HG02588 (cell line): Measurements from ENCODE around the gene TRPC1.

Experiments used
- ATAC-seq: cut with Tn5 transposase; IDR thresholded peaks from one replicate; pipeline ENCODE4 v1.9.1; 2021; ENCODE audit warnings: mild to moderate bottlenecking, moderate library complexity; ENCODE audit not compliant: unreplicated experiment

Gene TRPC1

DNA sequence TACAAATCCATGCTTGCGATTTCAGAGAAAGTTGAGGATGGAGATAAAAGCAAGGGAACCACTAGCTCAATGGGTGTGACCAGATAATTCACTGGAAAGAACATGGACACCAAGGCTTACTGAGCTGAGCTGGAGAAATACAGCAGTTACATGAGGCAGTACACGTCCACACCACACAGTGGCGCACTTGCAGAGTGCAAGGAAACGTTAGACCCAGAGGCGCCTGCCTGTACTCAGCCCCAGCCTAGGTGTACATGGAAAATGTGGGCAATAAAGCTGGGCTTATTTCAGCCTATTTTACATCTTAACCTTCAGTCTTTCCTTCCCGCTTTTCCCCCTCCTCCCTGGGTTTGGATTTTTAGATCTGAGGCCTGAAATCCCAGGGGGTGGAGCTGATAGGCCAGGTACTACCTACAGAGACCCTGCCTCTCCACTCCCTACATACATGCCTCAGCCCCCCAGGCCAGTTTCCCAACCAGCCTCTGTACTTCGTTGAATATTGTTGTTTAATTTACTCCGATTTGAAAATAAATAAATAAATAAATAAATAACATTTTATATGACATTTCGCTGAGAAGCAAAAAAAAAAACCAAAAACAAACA, 105.0 kb downstream of the TRPC1 start:
- peak; percentile 99 for ATAC-seq

DNA sequence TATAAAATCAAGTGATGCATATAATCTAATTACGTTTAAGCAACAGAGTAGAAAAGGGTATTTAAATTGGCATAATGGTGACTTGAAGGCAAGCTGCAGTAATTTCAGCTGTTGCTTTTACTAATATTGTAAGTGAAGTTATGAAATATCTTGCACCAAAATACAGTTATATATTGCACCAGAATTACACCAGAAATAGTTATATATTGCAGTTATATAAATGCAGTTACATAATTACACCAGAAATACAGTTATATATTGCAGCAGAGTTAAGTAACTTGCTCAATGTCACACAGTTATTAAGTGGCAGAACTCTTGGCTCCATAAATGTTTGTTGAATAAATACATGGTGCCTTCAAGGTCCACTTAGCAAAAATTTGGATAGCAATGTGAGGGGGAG, 113.7 kb downstream of the TRPC1 start:
- ATAC-seq = no peak

DNA sequence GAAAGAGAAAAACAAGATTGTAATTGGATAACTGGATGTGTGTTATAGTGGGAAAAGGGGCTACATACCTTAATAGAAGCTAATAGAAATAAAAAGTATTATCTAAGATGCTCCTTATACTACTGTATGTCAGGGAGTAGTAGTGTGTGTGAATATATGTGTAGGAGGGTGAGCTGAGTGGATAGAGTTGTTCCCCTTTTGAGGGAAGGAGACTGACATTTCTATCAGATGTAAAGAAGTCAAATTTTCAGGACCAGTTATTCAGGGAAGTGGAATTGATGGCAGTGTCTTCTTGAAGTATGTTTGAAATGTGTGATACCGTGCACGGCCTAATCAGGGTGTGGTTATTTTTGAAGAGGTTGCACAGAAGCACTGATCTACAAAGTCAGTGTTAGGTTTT, 116.0 kb downstream of the TRPC1 start:
- no peak for ATAC-seq

DNA sequence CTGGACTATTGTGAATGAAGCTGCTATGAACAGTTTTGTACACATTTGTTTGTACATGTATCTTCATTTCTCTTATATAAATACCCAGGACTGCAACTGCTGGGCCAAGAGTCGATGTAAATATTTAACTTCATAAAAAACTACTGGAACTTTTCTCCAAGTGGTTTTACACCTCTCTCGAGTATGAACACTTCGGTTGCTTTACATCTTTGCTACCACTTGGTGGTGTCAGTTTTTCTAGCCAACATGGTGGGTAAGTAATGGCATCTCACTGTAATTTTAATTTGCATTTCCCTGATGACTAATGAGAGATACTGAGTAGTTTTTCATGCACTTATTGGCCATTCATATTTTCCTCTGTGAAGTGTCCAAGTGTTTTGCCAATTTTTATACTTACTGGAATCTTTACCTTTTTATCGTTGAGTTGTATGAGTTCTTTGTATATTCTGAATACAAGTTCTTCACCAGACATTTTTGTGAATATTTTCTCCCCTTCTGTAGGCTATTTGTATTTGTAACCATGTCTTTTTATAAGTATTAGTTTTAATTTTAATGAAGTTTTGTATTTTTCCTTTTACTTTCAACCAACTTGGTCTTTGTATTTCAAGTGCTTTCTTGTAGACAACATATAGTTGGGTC, 120.6 kb downstream of the TRPC1 start:
- ATAC-seq = no peak

DNA sequence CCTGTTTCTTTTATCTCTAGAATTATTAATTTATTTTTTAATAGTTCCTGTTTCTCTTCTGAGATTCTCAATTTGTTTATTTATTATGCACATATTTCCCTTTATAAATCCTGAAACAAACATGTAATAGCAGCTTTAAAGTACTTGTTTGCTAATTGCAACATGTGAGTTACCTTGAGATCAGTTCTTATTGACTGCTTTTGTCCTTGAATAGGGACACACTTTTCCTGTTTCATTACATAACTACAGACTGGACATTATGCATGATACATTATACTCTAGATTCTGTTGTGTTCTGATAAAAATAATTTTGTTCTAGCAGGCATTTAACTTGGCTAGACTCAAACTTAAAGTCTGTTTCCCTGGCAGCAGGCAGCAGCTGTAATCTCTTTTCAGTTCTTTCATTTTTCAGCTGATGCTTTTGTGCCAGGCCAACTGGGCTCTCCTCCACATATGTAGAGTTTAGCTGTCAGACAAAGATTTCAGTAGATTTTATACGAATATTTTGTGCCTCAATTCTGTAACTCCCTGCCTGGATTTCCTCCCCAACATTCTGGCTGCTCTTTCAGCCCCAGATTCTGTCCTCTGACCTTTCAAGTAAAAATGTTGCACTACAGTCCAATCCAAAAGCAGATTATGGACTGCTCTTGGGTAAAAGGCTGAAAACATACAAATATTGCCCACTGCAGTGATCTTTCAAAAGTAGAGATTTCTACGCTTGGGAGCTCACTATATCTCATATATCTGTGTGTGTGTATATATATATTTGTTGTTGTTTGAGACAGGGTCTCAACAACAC, 123.1 kb downstream of the TRPC1 start:
- ATAC-seq = no peak

DNA sequence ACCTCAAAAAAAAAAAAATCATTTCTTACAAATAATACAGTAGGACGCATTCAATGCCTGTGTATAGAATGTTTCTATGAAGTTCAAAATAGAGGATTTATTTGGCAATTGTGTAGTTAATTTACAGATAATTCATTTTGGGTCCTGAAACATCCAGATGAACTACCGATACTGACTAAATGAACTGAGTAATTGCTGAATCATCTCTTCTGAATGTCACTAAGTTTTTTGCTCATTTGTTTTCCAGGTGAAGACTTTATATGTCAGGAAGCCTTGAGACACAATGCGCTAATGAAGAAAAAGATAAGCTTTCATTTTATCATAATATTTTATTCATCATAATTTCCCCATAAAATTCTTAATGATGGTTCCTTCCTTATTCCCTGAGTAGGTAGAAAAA, 125.3 kb downstream of the TRPC1 start:
- ATAC-seq = no peak

DNA sequence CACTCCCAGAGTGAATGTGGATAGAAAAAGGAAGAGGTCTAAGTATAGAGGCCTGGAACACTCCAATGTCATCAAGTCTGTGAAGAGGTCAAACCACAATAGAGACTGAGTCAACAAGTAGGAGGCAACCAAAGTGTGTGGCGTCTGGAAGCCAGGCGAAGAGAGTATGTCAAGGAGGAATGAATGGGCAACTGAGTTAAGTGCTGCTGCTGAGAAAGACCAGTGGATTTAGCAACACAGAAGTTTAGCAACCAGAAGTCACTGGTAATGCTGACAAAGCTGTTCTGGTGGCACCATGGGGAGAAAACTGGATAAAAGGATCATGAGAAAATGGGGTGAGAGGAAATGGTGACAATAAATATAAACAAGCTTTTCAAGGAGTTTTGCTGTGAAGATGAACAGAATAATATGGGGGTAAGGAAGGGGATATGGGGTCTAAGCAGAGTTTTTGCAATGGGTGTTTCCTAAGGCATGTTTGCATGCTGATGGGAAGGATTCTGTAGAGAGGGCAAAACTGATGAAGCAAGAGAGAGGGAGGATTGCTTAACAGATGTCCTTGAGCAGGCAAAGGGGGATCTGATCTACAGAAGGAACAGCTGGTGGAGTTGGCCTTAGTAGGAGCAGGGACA, 126.7 kb downstream of the TRPC1 start:
- ATAC-seq = no peak

DNA sequence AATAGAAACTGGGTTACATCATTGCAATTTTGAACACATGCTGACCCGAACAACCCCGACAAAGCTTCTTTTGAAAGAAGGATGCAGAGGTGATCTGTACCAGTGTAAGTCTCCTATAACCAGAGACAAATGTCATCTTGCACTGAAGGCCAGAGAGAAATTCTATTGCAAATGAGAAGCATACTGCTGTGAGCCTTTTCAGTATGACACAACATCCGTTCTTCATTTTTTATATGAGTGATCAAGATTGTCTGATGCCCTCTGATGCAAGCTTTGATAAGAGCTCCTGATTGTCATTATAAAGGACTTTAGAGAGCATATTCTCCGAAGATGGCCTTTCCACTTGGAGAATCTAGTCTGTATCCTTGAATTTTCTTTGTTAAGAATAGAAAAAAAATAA, 128.2 kb downstream of the TRPC1 start:
- no peak for ATAC-seq

DNA sequence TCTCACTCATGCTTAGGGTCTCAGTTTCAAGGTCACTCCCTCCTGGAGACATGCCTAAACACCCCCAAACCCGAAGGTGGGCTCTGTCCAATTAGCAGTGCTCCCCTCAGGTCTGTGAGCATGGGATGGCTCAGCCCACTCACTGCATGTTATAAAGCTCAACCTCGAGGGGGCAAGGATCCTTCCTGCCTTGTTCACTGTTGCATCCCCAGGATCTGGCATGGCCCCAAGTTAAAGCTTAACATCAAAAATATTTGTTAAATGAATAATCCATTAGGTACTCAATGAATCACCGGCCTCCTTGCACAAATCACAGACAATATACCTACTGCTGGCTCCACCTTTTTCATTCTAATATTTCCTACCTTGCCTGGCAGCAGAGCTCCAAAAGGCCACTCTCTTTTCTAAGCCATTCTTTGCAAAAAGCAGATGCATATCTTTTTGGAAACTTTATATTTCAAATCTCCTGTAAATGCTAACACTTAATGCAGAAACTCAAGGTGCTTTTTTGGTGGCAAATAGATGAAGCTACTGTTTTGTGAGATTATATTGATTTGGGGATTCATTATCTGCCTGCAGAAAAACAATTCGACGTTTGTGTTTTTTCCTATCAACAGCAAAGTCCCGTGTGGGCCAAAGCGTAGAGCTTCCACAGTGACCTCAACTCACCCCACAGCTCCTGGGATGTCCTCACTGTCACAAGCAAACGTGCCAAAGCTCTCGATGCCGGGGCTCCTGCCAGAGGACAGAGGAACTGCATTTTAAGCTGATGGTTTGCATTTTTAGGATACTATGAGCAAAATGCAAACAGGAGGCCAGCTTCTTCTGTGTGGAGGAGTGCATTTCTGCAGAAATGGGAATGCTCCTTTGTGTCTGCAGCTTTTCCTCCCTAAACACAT, 129.7 kb downstream of the TRPC1 start:
- no peak for ATAC-seq

DNA sequence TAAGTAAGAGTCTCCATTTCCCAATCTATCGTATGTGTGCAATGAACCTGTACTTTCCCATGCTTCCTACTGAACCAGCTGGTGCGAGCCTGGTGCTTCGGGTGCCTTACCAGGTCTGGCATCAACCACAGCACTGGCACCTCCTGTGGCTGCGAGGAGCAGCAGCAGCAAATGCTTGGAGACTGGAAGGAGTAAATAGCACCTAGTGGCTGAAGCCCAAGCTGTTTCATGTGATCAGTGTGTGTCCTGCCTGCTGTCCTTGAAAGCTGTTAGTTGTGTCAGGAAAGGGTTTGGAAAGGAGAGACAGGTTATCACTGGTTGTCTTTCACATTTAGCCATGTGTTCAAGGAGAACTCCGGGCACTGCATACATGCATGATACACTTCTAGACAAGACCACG, 133.2 kb downstream of the TRPC1 start:
- no peak for ATAC-seq
